Measurements from ENCODE around the gene C3orf18.

DNA sequence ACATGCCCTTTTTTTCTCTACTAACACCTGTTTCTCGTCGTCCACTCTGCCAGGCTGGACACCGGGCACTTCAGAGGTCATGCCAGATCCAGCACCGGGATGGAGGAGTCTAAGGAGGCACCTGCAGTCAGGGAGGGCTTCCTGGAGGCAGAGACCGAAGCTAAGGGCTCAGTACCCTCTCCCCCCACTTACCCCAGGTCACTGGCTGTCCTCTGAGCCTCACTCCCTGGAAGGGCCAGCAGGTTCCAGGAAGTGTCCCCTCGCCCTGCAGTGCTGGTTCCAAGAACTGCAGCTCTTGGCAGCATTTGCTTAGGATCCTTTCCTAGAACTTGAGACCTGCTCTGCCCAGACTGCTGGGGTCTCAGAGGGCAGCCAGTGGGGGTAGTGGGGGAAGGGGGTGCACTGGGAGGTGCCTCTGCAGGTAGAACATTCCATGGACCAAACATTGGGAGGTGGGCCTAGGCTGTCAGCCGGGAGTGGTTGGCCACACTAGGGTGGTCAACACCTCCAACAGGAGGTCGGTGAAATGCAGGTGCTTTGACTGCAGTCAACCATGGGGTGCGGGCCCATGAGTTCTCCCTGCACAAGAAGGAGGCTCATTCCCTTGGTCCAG, 32.7 kb upstream of the C3orf18 start:
- no peak for TF ChIP-seq TAF1 (IDR thresholded peaks at IDR 0.05; ENCODE audit: low read depth, low read length)
- no peak for TF ChIP-seq POLR2A (IDR thresholded peaks at IDR 0.05; ENCODE audit: low read depth, low read length)
- TF ChIP-seq SPI1 (IDR thresholded peaks at IDR 0.05; ENCODE audit: low read depth, low read length) = no peak

Data from GM12891 (cell line).